HCT116 (cell line): ENCODE results near the gene KCND1. TPM values are rescaled to one million over a fixed set of nuclear protein-coding genes. Genes with fewer than 3 reads are reported as not detected.

Experiments used
- ATAC-seq: fragments of 200-7000 bp; cut with Tn5 transposase; 2 replicates; pipeline ENCODE4 v1.9.1; 2020; ENCODE audit warnings: mild to moderate bottlenecking, moderate library complexity
- BruUV-seq: library from RNA; stranded (reverse); fragments of 400-500 nt; replicated peaks from 2 replicates; lab custom pipeline; 2021; lab: Mats Ljungman, UMichigan
- CTCF ChIA-PET: fragments of 300-600 bp; sonication (Branson Sonifier 250); formaldehyde crosslinking; loops from one replicate; lab custom pipeline; 2021; ENCODE audit warnings: antibody characterized with exemption; lab: Charles Lee
- POLR2A ChIA-PET: fragments of 300-600, 350-600 bp; sonication (Branson Sonifier 250); formaldehyde crosslinking; loops from one replicate; lab custom pipeline; 2021; ENCODE audit warnings: antibody characterized with exemption; lab: Charles Lee
- RAD21 ChIA-PET, 2 experiments: fragments of 300-600 bp; sonication (Branson Sonifier 250); formaldehyde crosslinking; loops; one replicate each; lab custom pipeline; 2023; ENCODE audit warnings: low total read pairs in 2 of 2; ENCODE audit not compliant: uncharacterized antibody in 2 of 2, unreplicated experiment in 2 of 2, low non-redundant PET in 1 of 2; lab: Charles Lee
- DNase-seq: peaks from one replicate; pipeline ENCODE4 v3.0.0-alpha.2; 2010; ENCODE audit warnings: low read depth, low spot score
- H2AFZ ChIP-seq: fragments of 200-600 bp; shearing (Covaris generic), sonication (generic); 2 replicates; pipeline ENCODE4 v1.6.1; 2017; ENCODE audit warnings: low read depth, mixed run types, mixed read lengths, antibody characterized with exemption, low read length; ENCODE audit not compliant: poor library complexity, severe bottlenecking
- H3K27ac ChIP-seq: 2 replicates; pipeline ENCODE4 v1.5.1; 2012; ENCODE audit warnings: low read depth, low read length
- H3K27me3 ChIP-seq: fragments of 200-600 bp; sonication (generic); 2 replicates; pipeline ENCODE4 v1.6.1; 2016; ENCODE audit warnings: mixed run types, low read length, mixed read lengths; ENCODE audit not compliant: insufficient read depth
- H3K36me3 ChIP-seq, 2 experiments: fragments of 200-500 bp in 1 of 2; fragments of 200-600 bp in 1 of 2; sonication (Bioruptor generic) in 1 of 2; sonication (generic) in 1 of 2; 2 replicates each; pipeline versions ENCODE4 v1.5.1 to v1.6.1; 2014 to 2016; ENCODE audit warnings: low read length in 2 of 2, inconsistent platforms in 1 of 2, mixed read lengths in 1 of 2, mixed run types in 1 of 2; ENCODE audit not compliant: insufficient read depth in 2 of 2, control insufficient read depth in 1 of 2
- H3K4me1 ChIP-seq, 2 experiments: fragments of 200-600 bp in 1 of 2; sonication (generic) in 1 of 2; 2 replicates each; pipeline versions ENCODE4 v1.5.1 to v1.6.1; 2012 to 2017; ENCODE audit warnings: low read length in 2 of 2, inconsistent platforms in 1 of 2, mild to moderate bottlenecking in 1 of 2, mixed read lengths in 1 of 2, mixed run types in 1 of 2, moderate library complexity in 1 of 2; ENCODE audit not compliant: insufficient read depth in 2 of 2, control insufficient read depth in 1 of 2
- H3K4me2 ChIP-seq: fragments of 200-600 bp; sonication (generic); 2 replicates; pipeline ENCODE4 v1.6.1; 2017; ENCODE audit warnings: mixed run types, low read length, mixed read lengths
- H3K4me3 ChIP-seq, 2 experiments: fragments of 200-600 bp in 1 of 2; sonication (generic) in 1 of 2; replicated peaks in 1 of 2; 2 replicates each; pipeline ENCODE4 v1.5.1; 2011 to 2016; ENCODE audit warnings: low read length in 2 of 2, control low read depth in 1 of 2, low read depth in 1 of 2, mild to moderate bottlenecking in 1 of 2, mixed read lengths in 1 of 2, mixed run types in 1 of 2
- H3K79me2 ChIP-seq: fragments of 200-600 bp; sonication (generic); 2 replicates; pipeline ENCODE4 v1.6.1; 2017; ENCODE audit warnings: mild to moderate bottlenecking, mixed run types, low read length, moderate library complexity, mixed read lengths; ENCODE audit not compliant: insufficient read depth
- H3K9ac ChIP-seq: fragments of 200-600 bp; sonication (generic); 2 replicates; pipeline ENCODE4 v1.6.1; 2016; ENCODE audit warnings: low read length, mixed read lengths
- H3K9me2 ChIP-seq: fragments of 200-600 bp; sonication (generic), shearing (Covaris generic); 2 replicates; pipeline ENCODE4 v1.6.1; 2017; ENCODE audit warnings: mixed run types, mild to moderate bottlenecking, moderate library complexity; ENCODE audit not compliant: insufficient read depth
- H3K9me3 ChIP-seq, 2 experiments: fragments of 200-500 bp in 1 of 2; fragments of 200-600 bp in 1 of 2; sonication (Bioruptor generic) in 1 of 2; sonication (generic) in 1 of 2; 2 replicates each; pipeline ENCODE4 v1.6.1; 2014 to 2017; ENCODE audit warnings: low read length in 2 of 2, mixed read lengths in 2 of 2, inconsistent platforms in 1 of 2, low read depth in 1 of 2, mild to moderate bottlenecking in 1 of 2, mixed run types in 1 of 2, moderate library complexity in 1 of 2; ENCODE audit not compliant: control insufficient read depth in 1 of 2, insufficient read depth in 1 of 2
- H4K20me1 ChIP-seq: fragments of 200-600 bp; sonication (generic), shearing (Covaris generic); 2 replicates; pipeline ENCODE4 v1.6.1; 2017; ENCODE audit warnings: mixed run types, mild to moderate bottlenecking, moderate library complexity; ENCODE audit not compliant: insufficient read depth
- CBX3 ChIP-seq: IDR thresholded peaks from 2 replicates; pipeline ENCODE4 v1.6.1; 2012; ENCODE audit warnings: low read depth
- CEBPB ChIP-seq: IDR thresholded peaks from 2 replicates; pipeline ENCODE4 v1.6.1; 2012; ENCODE audit warnings: low read depth
- ELF1 ChIP-seq: IDR thresholded peaks from 2 replicates; pipeline ENCODE4 v1.6.1; 2012; ENCODE audit warnings: low read depth, borderline replicate concordance
- EZH2 ChIP-seq: fragments of 200-600 bp; sonication (generic); IDR thresholded peaks from 2 replicates; pipeline ENCODE4 v1.6.1; 2017; ENCODE audit warnings: antibody characterized with exemption, mixed run types
- JUND ChIP-seq: IDR thresholded peaks from 2 replicates; pipeline ENCODE4 v1.6.1; 2012
- POLR2AphosphoS5 ChIP-seq: IDR thresholded peaks from 2 replicates; pipeline ENCODE4 v1.6.1; 2011; ENCODE audit warnings: mild to moderate bottlenecking, low read depth, low read length, moderate library complexity
- RAD21 ChIP-seq: IDR thresholded peaks from 2 replicates; pipeline ENCODE4 v1.6.1; 2012; ENCODE audit warnings: low read depth, mild to moderate bottlenecking
- SP1 ChIP-seq: IDR thresholded peaks from 2 replicates; pipeline ENCODE4 v1.6.1; 2012; ENCODE audit warnings: low read depth
- SRF ChIP-seq: IDR thresholded peaks from 2 replicates; pipeline ENCODE4 v1.6.1; 2012; ENCODE audit warnings: low read depth
- TCF7L2 ChIP-seq: IDR thresholded peaks from 2 replicates; pipeline ENCODE4 v1.7.0; 2011; ENCODE audit warnings: borderline replicate concordance, inconsistent platforms; ENCODE audit not compliant: insufficient read depth, insufficient read length; ENCODE audit errors: extremely low read depth
- YY1 ChIP-seq: IDR thresholded peaks from 2 replicates; pipeline ENCODE4 v1.6.1; 2011; ENCODE audit warnings: low read length, low read depth, moderate library complexity, mild to moderate bottlenecking; ENCODE audit not compliant: insufficient replicate concordance; ENCODE audit errors: extremely low read depth
- ZFX ChIP-seq: fragments of 450-650 bp; IDR thresholded peaks from 2 replicates; pipeline ENCODE4 v1.6.1; 2017
- ZNF274 ChIP-seq: fragments of 200-500 bp; sonication (Bioruptor generic); IDR thresholded peaks from 2 replicates; pipeline ENCODE4 v1.6.1; 2014; ENCODE audit warnings: mild to moderate bottlenecking, low read depth, low read length, inconsistent platforms
- intact Hi-C: fragments of 100-400 bp; cut with micrococcal nuclease; formaldehyde crosslinking; loops from 2 replicates; pipeline ENCODE4 v1.10.0; 2022
- total RNA-seq: library from RNA; stranded (reverse); gene quantifications from one replicate; pipeline ENCODE4 v1.2.1, GENCODE V29; 2021; ENCODE audit not compliant: unreplicated experiment
- TF ChIP-seq, protein P1 (sequence below): IDR thresholded peaks from 2 replicates; pipeline ENCODE4 v1.6.1; 2012
- TF ChIP-seq, protein P2 (sequence below): IDR thresholded peaks from 2 replicates; pipeline ENCODE4 v1.6.1; 2011; ENCODE audit warnings: mild to moderate bottlenecking, low read length, moderate library complexity; ENCODE audit not compliant: insufficient replicate concordance; ENCODE audit errors: extremely low read depth
- TF ChIP-seq, protein P3 (sequence below): IDR thresholded peaks from 2 replicates; pipeline ENCODE4 v1.6.1; 2012

KCND1 gene
- total RNA-seq, 1 experiment from 2014 or later, result 5.5 TPM

DNA sequence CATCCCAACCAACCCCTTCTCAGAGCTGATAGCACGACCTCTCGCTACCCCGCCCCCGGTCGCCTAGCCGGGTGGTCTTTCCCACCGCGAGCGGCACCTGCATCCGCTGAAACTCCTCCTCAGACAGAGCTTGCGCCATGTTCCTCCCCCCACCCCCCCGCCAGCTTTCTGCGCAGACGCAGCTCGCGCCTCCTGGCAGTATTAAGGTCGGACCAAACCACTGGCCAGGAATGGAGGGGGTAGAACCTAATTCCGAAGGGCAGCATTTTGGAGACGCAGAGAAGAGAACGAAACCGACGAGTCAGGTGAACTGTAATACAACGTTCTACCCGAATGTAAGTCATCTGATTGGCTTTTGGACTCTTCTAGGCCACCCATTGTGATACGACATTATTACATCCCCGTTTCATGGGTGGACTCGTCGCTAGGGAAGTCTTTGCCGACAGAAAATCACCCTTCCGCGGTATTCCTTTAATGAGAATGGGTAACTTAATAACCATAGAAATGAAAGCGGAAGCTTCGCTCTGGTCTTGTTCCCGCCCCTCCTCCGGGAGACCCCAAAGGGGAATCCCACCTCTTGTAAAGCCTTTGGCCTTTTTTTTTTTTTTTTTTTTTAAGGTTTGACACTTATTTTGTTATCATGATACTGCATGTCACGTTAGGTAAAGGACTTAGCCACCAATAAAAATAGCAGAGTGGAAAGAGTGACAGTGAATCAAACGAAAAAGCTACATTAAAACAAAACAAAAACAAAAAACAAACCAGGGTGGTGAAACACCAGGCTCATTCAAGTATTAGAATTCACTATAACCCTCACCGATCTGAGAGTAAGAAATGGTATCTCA, 30.7 kb upstream of the KCND1 start, which contains the start of gene GRIPAP1:
Gene GRIPAP1 (minus strand): TSS at position 174 of the 845 bp plus-strand sequence. CDS start 35 bp downstream, at position 139.
- TF ChIP-seq, protein P1, sequence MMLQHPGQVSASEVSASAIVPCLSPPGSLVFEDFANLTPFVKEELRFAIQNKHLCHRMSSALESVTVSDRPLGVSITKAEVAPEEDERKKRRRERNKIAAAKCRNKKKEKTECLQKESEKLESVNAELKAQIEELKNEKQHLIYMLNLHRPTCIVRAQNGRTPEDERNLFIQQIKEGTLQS, result no peak
- TF ChIP-seq ZFX (no peak), ELF1 (0 out of 2 replicates have a peak, but pooled peaks have one; percentile 22), CEBPB (peak; percentile 19; the same call in 1 of the 2 replicates), CBX3 (no peak), JUND (peak; percentile 49), RAD21 (no peak), POLR2AphosphoS5 (peak; percentile 72), EZH2 (no peak), SP1 (peak; percentile 81), ZNF274 (no peak), TCF7L2 (peak; percentile 49), SRF (no peak), YY1 (peak; percentile 89)
- TF ChIP-seq, protein P2, sequence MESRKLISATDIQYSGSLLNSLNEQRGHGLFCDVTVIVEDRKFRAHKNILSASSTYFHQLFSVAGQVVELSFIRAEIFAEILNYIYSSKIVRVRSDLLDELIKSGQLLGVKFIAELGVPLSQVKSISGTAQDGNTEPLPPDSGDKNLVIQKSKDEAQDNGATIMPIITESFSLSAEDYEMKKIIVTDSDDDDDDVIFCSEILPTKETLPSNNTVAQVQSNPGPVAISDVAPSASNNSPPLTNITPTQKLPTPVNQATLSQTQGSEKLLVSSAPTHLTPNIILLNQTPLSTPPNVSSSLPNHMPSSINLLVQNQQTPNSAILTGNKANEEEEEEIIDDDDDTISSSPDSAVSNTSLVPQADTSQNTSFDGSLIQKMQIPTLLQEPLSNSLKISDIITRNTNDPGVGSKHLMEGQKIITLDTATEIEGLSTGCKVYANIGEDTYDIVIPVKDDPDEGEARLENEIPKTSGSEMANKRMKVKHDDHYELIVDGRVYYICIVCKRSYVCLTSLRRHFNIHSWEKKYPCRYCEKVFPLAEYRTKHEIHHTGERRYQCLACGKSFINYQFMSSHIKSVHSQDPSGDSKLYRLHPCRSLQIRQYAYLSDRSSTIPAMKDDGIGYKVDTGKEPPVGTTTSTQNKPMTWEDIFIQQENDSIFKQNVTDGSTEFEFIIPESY, result no peak
- TF ChIP-seq, protein P3, sequence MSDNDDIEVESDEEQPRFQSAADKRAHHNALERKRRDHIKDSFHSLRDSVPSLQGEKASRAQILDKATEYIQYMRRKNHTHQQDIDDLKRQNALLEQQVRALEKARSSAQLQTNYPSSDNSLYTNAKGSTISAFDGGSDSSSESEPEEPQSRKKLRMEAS, result 0 out of 2 replicates have a peak, but pooled peaks have one; percentile 17
- POLR2A ChIA-PET, result interaction anchor here (0.6 to 1.0 kb wide), 5 partner anchors 33 to 201 kb away, joined by 3 to 4 read pairs (median 3); partner anchors contain the start of gene HDAC6

More for the DNA sequence above, 30.7 kb upstream of the KCND1 start, which contains the start of gene GRIPAP1:
- Histone ChIP-seq H3K9ac (peak within 1 kb of the TSS; percentile 69), H3K27me3 (no peaks in the 10 kb centered on the region), H3K27ac (peak within 1 kb of the TSS; percentile 81), H3K4me3 (peak within 1 kb of the TSS; percentile 78 to 86), H3K36me3 (no peaks in the 10 kb centered on the region), H3K9me2 (no peaks in the 10 kb centered on the region), H3K4me2 (peak within 1 kb of the TSS; percentile 78), H3K79me2 (peaks cover 5% of the 10 kb centered on the region; the same call in 1 of the 2 replicates), H3K9me3 (no peaks in the 10 kb centered on the region), H4K20me1 (no peaks in the 10 kb centered on the region), H2AFZ (peak within 1 kb of the TSS; percentile 78), H3K4me1 (peaks cover 0 to 10% of the 10 kb centered on the region in 2 experiments; a peak in 1 of 4 replicates)
- ATAC-seq (peak; percentile 83), DNase-seq (peak; percentile 83)
- ChIA-PET RAD21 (no interaction called here), CTCF (no interaction called here)
- intact Hi-C loops, result loop anchor here (5.0 kb wide), 1 partner anchor 40 kb away; the partner anchor contains the start of gene TFE3
- BruUV-seq, result TSS peak; percentile 83
